ENCODE measurements around the gene CCNC.

Gene CCNC

GRCh38 chr6:99543968-99544367, 24.5 kb downstream of the CCNC start:
- TF ChIP-seq GATA2 (IDR thresholded peaks at IDR 0.05; ENCODE audit: low read depth, low read length) (peak; percentile 45; the same call in 1 of the 2 replicates), GATA3 (IDR thresholded peaks at IDR 0.05; ENCODE audit: low read depth, low read length) (peak; percentile 43; the same call in 1 of the 2 replicates)

- TF ChIP-seq GATA3 (IDR thresholded peaks at IDR 0.05; ENCODE audit: low read depth, low read length), result no peak
- no peak for TF ChIP-seq GATA2 (IDR thresholded peaks at IDR 0.05; ENCODE audit: low read depth, low read length)
These were observed 37.8 kb downstream of the CCNC start for GRCh38 chr6:99530627-99531026.

- TF ChIP-seq GATA3 (IDR thresholded peaks at IDR 0.05; ENCODE audit: low read depth, low read length) (no peak), GATA2 (IDR thresholded peaks at IDR 0.05; ENCODE audit: low read depth, low read length) (no peak)
These were observed 45.9 kb downstream of the CCNC start for GRCh38 chr6:99522531-99522930.

- TF ChIP-seq GATA2 (IDR thresholded peaks at IDR 0.05; ENCODE audit: low read depth, low read length) (no peak), GATA3 (IDR thresholded peaks at IDR 0.05; ENCODE audit: low read depth, low read length) (no peak)
These were observed 46.8 kb downstream of the CCNC start for GRCh38 chr6:99521633-99522151.

- TF ChIP-seq GATA3 (IDR thresholded peaks at IDR 0.05; ENCODE audit: low read depth, low read length), result no peak
- TF ChIP-seq GATA2 (IDR thresholded peaks at IDR 0.05; ENCODE audit: low read depth, low read length), result no peak
These were observed 47.4 kb downstream of the CCNC start for GRCh38 chr6:99520855-99521632.

- no peak for TF ChIP-seq GATA2 (IDR thresholded peaks at IDR 0.05; ENCODE audit: low read depth, low read length)
- TF ChIP-seq GATA3 (IDR thresholded peaks at IDR 0.05; ENCODE audit: low read depth, low read length), result no peak
These were observed 49.0 kb downstream of the CCNC start for GRCh38 chr6:99519446-99519845.

GRCh38 chr6:99514089-99514488, 54.4 kb downstream of the CCNC start:
- no peak for TF ChIP-seq GATA2 (IDR thresholded peaks at IDR 0.05; ENCODE audit: low read depth, low read length)
- no peak for TF ChIP-seq GATA3 (IDR thresholded peaks at IDR 0.05; ENCODE audit: low read depth, low read length)

GRCh38 chr6:99512033-99512432, 56.4 kb downstream of the CCNC start:
- TF ChIP-seq GATA3 (IDR thresholded peaks at IDR 0.05; ENCODE audit: low read depth, low read length) (no peak), GATA2 (IDR thresholded peaks at IDR 0.05; ENCODE audit: low read depth, low read length) (no peak)

- TF ChIP-seq GATA3 (IDR thresholded peaks at IDR 0.05; ENCODE audit: low read depth, low read length) (no peak), GATA2 (IDR thresholded peaks at IDR 0.05; ENCODE audit: low read depth, low read length) (no peak)
These were observed 60.8 kb downstream of the CCNC start for GRCh38 chr6:99507648-99508047.

GRCh38 chr6:99501762-99502161, 66.7 kb downstream of the CCNC start:
- TF ChIP-seq GATA3 (IDR thresholded peaks at IDR 0.05; ENCODE audit: low read depth, low read length) (no peak), GATA2 (IDR thresholded peaks at IDR 0.05; ENCODE audit: low read depth, low read length) (no peak)

- TF ChIP-seq GATA3 (IDR thresholded peaks at IDR 0.05; ENCODE audit: low read depth, low read length) (no peak), GATA2 (IDR thresholded peaks at IDR 0.05; ENCODE audit: low read depth, low read length) (no peak)
These were observed 70.0 kb downstream of the CCNC start for GRCh38 chr6:99498421-99498820.

- no peak for TF ChIP-seq GATA2 (IDR thresholded peaks at IDR 0.05; ENCODE audit: low read depth, low read length)
- TF ChIP-seq GATA3 (IDR thresholded peaks at IDR 0.05; ENCODE audit: low read depth, low read length), result no peak
These were observed 73.0 kb downstream of the CCNC start for GRCh38 chr6:99495466-99495865.
